K562 (cell line): Measurements from ENCODE around the gene IL1RAPL2.

Source experiments
- BCL6 ChIP-seq: fragments of 250-450 bp; sonication (Bioruptor Pico); IDR thresholded peaks from 2 replicates; pipeline ENCODE4 v1.4.0; 2020
- EP300 ChIP-seq: IDR thresholded peaks from 2 replicates; pipeline ENCODE4 v1.6.1; 2012; ENCODE audit warnings: low read length, improper control_type of control experiment
- NCOA2 ChIP-seq, 2 experiments: fragments of 450-650 bp; IDR thresholded peaks; 2 replicates each; pipeline ENCODE4 v1.6.1; 2018; ENCODE audit warnings: mild to moderate bottlenecking in 2 of 2, moderate library complexity in 1 of 2; ENCODE audit not compliant: partially characterized antibody in 2 of 2
- TCF7L2 ChIP-seq: fragments of 150-350 bp; IDR thresholded peaks from 2 replicates; pipeline ENCODE4 v1.6.1; 2016; ENCODE audit warnings: low read depth, mild to moderate bottlenecking, low read length, moderate library complexity
- TGIF2 ChIP-seq: sonication (generic); formaldehyde crosslinking; IDR thresholded peaks from 2 replicates; pipeline ENCODE4 v1.8.1; 2022; ENCODE audit warnings: mild to moderate bottlenecking, missing genetic modification reagents, moderate library complexity
- ZFX ChIP-seq: sonication (generic); formaldehyde crosslinking; IDR thresholded peaks from 2 replicates; pipeline ENCODE4 v1.8.0; 2022; ENCODE audit warnings: mild to moderate bottlenecking, missing genetic modification reagents, moderate library complexity
- TF ChIP-seq, protein P1 (sequence below): sonication (generic); formaldehyde crosslinking; IDR thresholded peaks from 2 replicates; pipeline ENCODE4 v1.5.0; 2020; ENCODE audit warnings: missing genetic modification reagents
- TF ChIP-seq, protein P2 (sequence below), 3 experiments: IDR thresholded peaks in 2 of 3; conservative IDR thresholded peaks in 1 of 3; 2 replicates each; pipeline ENCODE4 v1.5.1; 2011 to 2012; ENCODE audit warnings: low read length in 3 of 3, mild to moderate bottlenecking in 3 of 3, control low read depth in 2 of 3, improper control_type of control experiment in 1 of 3, inconsistent platforms in 1 of 3, low read depth in 1 of 3, mixed read lengths in 1 of 3, moderate library complexity in 1 of 3; ENCODE audit not compliant: insufficient read depth in 2 of 3
- TF ChIP-seq, protein P3 (sequence below): fragments of 250-450 bp; sonication (Bioruptor Pico); IDR thresholded peaks from 2 replicates; pipeline ENCODE4 v1.4.0; 2020; ENCODE audit warnings: mild to moderate bottlenecking, moderate library complexity

DNA sequence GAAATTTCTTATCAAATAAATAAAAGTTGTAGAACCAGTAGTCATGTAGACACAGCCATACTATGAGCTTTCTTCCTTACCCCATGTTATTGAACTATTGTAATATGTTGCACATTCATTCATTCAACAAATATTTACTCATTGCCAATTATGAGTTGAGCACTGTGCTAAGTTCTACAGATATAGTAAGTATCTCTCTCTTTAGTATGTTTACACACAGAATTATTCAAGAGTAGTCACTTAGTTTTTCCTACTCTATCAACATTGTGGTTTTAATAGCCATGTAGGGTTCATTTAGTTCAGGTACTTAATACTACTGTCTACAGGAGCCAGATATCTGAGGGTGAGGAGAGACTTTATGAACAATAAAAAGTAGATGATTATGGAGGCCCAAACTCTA lies 568.3 kb downstream of the IL1RAPL2 start:
- no peak for TF ChIP-seq TGIF2 (CRISPR knock-in tag)
- TF ChIP-seq, protein P1, sequence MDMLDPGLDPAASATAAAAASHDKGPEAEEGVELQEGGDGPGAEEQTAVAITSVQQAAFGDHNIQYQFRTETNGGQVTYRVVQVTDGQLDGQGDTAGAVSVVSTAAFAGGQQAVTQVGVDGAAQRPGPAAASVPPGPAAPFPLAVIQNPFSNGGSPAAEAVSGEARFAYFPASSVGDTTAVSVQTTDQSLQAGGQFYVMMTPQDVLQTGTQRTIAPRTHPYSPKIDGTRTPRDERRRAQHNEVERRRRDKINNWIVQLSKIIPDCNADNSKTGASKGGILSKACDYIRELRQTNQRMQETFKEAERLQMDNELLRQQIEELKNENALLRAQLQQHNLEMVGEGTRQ: no peak
- TF ChIP-seq ZFX (CRISPR knock-in tag): no peak
- TF ChIP-seq, protein P2, sequence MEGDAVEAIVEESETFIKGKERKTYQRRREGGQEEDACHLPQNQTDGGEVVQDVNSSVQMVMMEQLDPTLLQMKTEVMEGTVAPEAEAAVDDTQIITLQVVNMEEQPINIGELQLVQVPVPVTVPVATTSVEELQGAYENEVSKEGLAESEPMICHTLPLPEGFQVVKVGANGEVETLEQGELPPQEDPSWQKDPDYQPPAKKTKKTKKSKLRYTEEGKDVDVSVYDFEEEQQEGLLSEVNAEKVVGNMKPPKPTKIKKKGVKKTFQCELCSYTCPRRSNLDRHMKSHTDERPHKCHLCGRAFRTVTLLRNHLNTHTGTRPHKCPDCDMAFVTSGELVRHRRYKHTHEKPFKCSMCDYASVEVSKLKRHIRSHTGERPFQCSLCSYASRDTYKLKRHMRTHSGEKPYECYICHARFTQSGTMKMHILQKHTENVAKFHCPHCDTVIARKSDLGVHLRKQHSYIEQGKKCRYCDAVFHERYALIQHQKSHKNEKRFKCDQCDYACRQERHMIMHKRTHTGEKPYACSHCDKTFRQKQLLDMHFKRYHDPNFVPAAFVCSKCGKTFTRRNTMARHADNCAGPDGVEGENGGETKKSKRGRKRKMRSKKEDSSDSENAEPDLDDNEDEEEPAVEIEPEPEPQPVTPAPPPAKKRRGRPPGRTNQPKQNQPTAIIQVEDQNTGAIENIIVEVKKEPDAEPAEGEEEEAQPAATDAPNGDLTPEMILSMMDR (IDR thresholded peaks at IDR 0.05 in 2 of 3, conservative IDR thresholded peaks at IDR 0.05 in 1 of 3; ENCODE audit: insufficient read depth in 2 of 3, low read depth in 1 of 3, low read length in 3 of 3): no peak
- TF ChIP-seq NCOA2 (IDR thresholded peaks at IDR 0.05; ENCODE audit: partially characterized antibody in 2 of 2): no peak
- TF ChIP-seq, protein P3, sequence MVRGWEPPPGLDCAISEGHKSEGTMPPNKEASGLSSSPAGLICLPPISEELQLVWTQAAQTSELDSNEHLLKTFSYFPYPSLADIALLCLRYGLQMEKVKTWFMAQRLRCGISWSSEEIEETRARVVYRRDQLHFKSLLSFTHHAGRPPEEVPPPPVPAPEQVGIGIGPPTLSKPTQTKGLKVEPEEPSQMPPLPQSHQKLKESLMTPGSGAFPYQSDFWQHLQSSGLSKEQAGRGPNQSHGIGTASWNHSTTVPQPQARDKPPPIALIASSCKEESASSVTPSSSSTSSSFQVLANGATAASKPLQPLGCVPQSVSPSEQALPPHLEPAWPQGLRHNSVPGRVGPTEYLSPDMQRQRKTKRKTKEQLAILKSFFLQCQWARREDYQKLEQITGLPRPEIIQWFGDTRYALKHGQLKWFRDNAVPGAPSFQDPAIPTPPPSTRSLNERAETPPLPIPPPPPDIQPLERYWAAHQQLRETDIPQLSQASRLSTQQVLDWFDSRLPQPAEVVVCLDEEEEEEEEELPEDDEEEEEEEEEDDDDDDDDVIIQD (CRISPR knock-in tag): no peak
- TF ChIP-seq BCL6 (CRISPR knock-in tag): no peak
- TF ChIP-seq EP300: no peak
- no peak for TF ChIP-seq TCF7L2
